Prostate gland (tissue), 2 donors: Measurements from ENCODE around the gene FRMD4A. TPM values are rescaled to one million over a fixed set of nuclear protein-coding genes. Genes with fewer than 3 reads are reported as not detected.

Source experiments
- DNase-seq: peaks from one replicate; pipeline ENCODE4 v3.0.0-alpha.2; 2019; ENCODE audit warnings: low spot score
- H3K27ac ChIP-seq, 2 donors: fragments of 200-600 bp; sonication (generic); 2 replicates each; pipeline ENCODE4 v1.5.1; 2017 to 2019
- H3K27me3 ChIP-seq: fragments of 200-600 bp; sonication (generic); replicated peaks from 2 replicates; pipeline ENCODE4 v1.5.1; 2019; ENCODE audit not compliant: insufficient read depth
- H3K36me3 ChIP-seq, 2 donors: fragments of 200-600 bp; sonication (generic); 1 replicate in 1 of 2; 2 replicates in 1 of 2; pipeline versions ENCODE4 v1.5.1 to v1.8.1; 2017 to 2019
- H3K4me1 ChIP-seq: fragments of 200-600 bp; sonication (generic); replicated peaks from 2 replicates; pipeline ENCODE4 v1.5.1; 2019
- H3K4me3 ChIP-seq, 2 donors: fragments of 200-600 bp; sonication (generic); 2 replicates each; pipeline ENCODE4 v1.5.1; 2017 to 2019
- H3K9me3 ChIP-seq: fragments of 200-600 bp; sonication (generic); 2 replicates; pipeline ENCODE4 v1.5.1; 2017
- CTCF ChIP-seq, 4 experiments: fragments of 200-600 bp in 2 of 4; fragments of 450-650 bp in 2 of 4; sonication (generic) in 2 of 4; IDR thresholded peaks; 1 replicate in 3 of 4; 2 replicates in 1 of 4; pipeline ENCODE4 v1.5.1; 2016 to 2019; ENCODE audit warnings: antibody characterized with exemption in 4 of 4, mild to moderate bottlenecking in 2 of 4, moderate library complexity in 2 of 4
- POLR2A ChIP-seq: fragments of 450-650 bp; IDR thresholded peaks from one replicate; pipeline ENCODE4 v1.6.1; 2016; ENCODE audit warnings: antibody characterized with exemption, mild to moderate bottlenecking
- POLR2AphosphoS5 ChIP-seq: sonication (generic); formaldehyde crosslinking; IDR thresholded peaks from one replicate; pipeline ENCODE4 v1.6.1; 2017; ENCODE audit warnings: antibody characterized with exemption
- WGBS: methylation state at CpG from one replicate; pipeline ENCODE4 v1.1.5; 2018; 5-methylcytosine and 5-hydroxymethylcytosine counted together
- intact Hi-C: fragments of 100-400 bp; cut with DNase I; formaldehyde crosslinking; loops from one replicate; pipeline ENCODE4 v1.14.2; 2022
- total RNA-seq, 2 donors: library from RNA; depleted of rRNA; stranded (reverse); fragments of >200 nt; gene quantifications; one replicate each; pipeline ENCODE4 v1.1.0, GENCODE V29; 2016

Gene FRMD4A
- total RNA-seq, 2 donors from 2014 or later: 38.0 to 53.2 TPM

GRCh38 chr10:13871011-13871410, 459.7 kb downstream of the FRMD4A start:
- intact Hi-C loops: no loop called here
- WGBS: 72% methylated on average over 9 of the region's 9 CpGs
- no peak for DNase-seq

GRCh38 chr10:13869295-13869664, 461.4 kb downstream of the FRMD4A start:
- TF ChIP-seq POLR2AphosphoS5 (no peak), POLR2A (no peak), CTCF (IDR thresholded peaks at IDR 0.05) (no peak)
- Histone ChIP-seq H3K4me1 (no peaks in the 10 kb centered on the region), H3K27me3 (no peaks in the 10 kb centered on the region), H3K36me3 (no peaks in the 10 kb centered on the region), H3K27ac (no peak overlapping the region), H3K9me3 (no peaks in the 10 kb centered on the region), H3K4me3 (no peak overlapping the region)
- DNase-seq: no peak
- 90% methylated on average over 12 of the region's 12 CpGs for WGBS
- intact Hi-C loops: no loop called here

More at GRCh38 chr10:13871011-13871410, 459.7 kb downstream of the FRMD4A start:
- Histone ChIP-seq H3K4me1 (no peaks in the 10 kb centered on the region), H3K4me3 (no peak overlapping the region), H3K27me3 (no peaks in the 10 kb centered on the region), H3K36me3 (no peaks in the 10 kb centered on the region), H3K27ac (no peak overlapping the region), H3K9me3 (no peaks in the 10 kb centered on the region)
- TF ChIP-seq CTCF (IDR thresholded peaks at IDR 0.05): no peak
- TF ChIP-seq POLR2A: no peak
- TF ChIP-seq POLR2AphosphoS5: no peak

GRCh38 chr10:13868528-13869294, 462.0 kb downstream of the FRMD4A start:
- Histone ChIP-seq H3K36me3 (no peaks in the 10 kb centered on the region), H3K4me3 (no peak overlapping the region), H3K9me3 (no peaks in the 10 kb centered on the region), H3K27ac (no peak overlapping the region), H3K27me3 (no peaks in the 10 kb centered on the region), H3K4me1 (no peaks in the 10 kb centered on the region)
- intact Hi-C loops: no loop called here
- no peak for TF ChIP-seq POLR2AphosphoS5
- TF ChIP-seq CTCF (IDR thresholded peaks at IDR 0.05): no peak
- no peak for TF ChIP-seq POLR2A
- 93% methylated on average over 18 of the region's 18 CpGs for WGBS
- no peak for DNase-seq

- H3K27me3 ChIP-seq: no peaks in the 10 kb centered on the region
- 95% methylated on average over 1 of the region's 1 CpG for WGBS
- DNase-seq: no peak
Observed at GRCh38 chr10:13867822-13868221, 462.9 kb downstream of the FRMD4A start.

More at GRCh38 chr10:13867822-13868221, 462.9 kb downstream of the FRMD4A start:
- H3K9me3 ChIP-seq: no peaks in the 10 kb centered on the region
- H3K4me3 ChIP-seq: no peak overlapping the region
- no peak overlapping the region for H3K27ac ChIP-seq
- H3K4me1 ChIP-seq: no peaks in the 10 kb centered on the region
- intact Hi-C loops: no loop called here
- H3K36me3 ChIP-seq: no peaks in the 10 kb centered on the region
- no peak for TF ChIP-seq POLR2A
- no peak for TF ChIP-seq CTCF (IDR thresholded peaks at IDR 0.05)
- TF ChIP-seq POLR2AphosphoS5: no peak
